ENCODE results near the gene VGF. TPM values are rescaled to one million over a fixed set of nuclear protein-coding genes. Genes with fewer than 3 reads are reported as not detected.

VGF gene
- total RNA-seq = not detected

- H3K36me3 ChIP-seq = peaks cover under 1% of the 10 kb centered on the region
- H3K4me1 ChIP-seq = peaks cover 0 to 52% of the 10 kb centered on the region in 2 donors
- H3K27me3 ChIP-seq = peaks cover 34 to 52% of the 10 kb centered on the region in 2 donors
- peak; percentile 90 for DNase-seq (ENCODE audit: low spot score)
- no peak within 1 kb of the TSS for H3K27ac ChIP-seq
- no peaks in the 10 kb centered on the region for H3K9me3 ChIP-seq
- H3K4me3 ChIP-seq = peak within 1 kb of the TSS in 1 of 2 donors; percentile 42
- no peak for TF ChIP-seq CTCF (IDR thresholded peaks at IDR 0.05)
These were observed at the start of gene VGF for GRCh38 chr7:101165075-101165957. VGF (minus strand) TSS chr7:101165569; CDS start chr7:101164843, 726 bp downstream.

GRCh38 chr7:101212014-101212413 is 46.6 kb upstream of the VGF start:
- no peak for DNase-seq (ENCODE audit: low spot score)
- H3K27ac ChIP-seq = no peak overlapping the region
- H3K36me3 ChIP-seq = peaks cover 57% of the 10 kb centered on the region
- H3K27me3 ChIP-seq = no peaks in the 10 kb centered on the region
- H3K9me3 ChIP-seq = no peaks in the 10 kb centered on the region
- H3K4me1 ChIP-seq = peaks cover 0 to 15% of the 10 kb centered on the region in 2 donors
- H3K4me3 ChIP-seq = no peak overlapping the region
- TF ChIP-seq CTCF (IDR thresholded peaks at IDR 0.05) = no peak

GRCh38 chr7:101211501-101211900 is 46.1 kb upstream of the VGF start:
- peaks cover 0 to 9% of the 10 kb centered on the region in 2 donors for H3K4me1 ChIP-seq
- H3K4me3 ChIP-seq = no peak overlapping the region
- no peak for TF ChIP-seq CTCF (IDR thresholded peaks at IDR 0.05)
- DNase-seq (ENCODE audit: low spot score) = no peak
- H3K27ac ChIP-seq = no peak overlapping the region
- H3K27me3 ChIP-seq = no peaks in the 10 kb centered on the region
- H3K9me3 ChIP-seq = no peaks in the 10 kb centered on the region
- peaks cover 59% of the 10 kb centered on the region for H3K36me3 ChIP-seq

- no peak overlapping the region for H3K27ac ChIP-seq
- H3K9me3 ChIP-seq = no peaks in the 10 kb centered on the region
- H3K4me1 ChIP-seq = no peaks in the 10 kb centered on the region
- no peaks in the 10 kb centered on the region for H3K27me3 ChIP-seq
- no peak for TF ChIP-seq CTCF (IDR thresholded peaks at IDR 0.05)
- DNase-seq (ENCODE audit: low spot score) = no peak
- no peak overlapping the region for H3K4me3 ChIP-seq
- peaks cover 62% of the 10 kb centered on the region for H3K36me3 ChIP-seq
These were observed 44.8 kb upstream of the VGF start for GRCh38 chr7:101210143-101210542.

- Histone ChIP-seq H3K4me3 (no peak overlapping the region), H3K36me3 (peaks cover 54% of the 10 kb centered on the region), H3K4me1 (no peaks in the 10 kb centered on the region), H3K27ac (no peak overlapping the region), H3K9me3 (no peaks in the 10 kb centered on the region), H3K27me3 (no peaks in the 10 kb centered on the region)
- no peak for TF ChIP-seq CTCF (IDR thresholded peaks at IDR 0.05)
- DNase-seq (ENCODE audit: low spot score) = no peak
These were observed 43.4 kb upstream of the VGF start for GRCh38 chr7:101208794-101209193.
